Esophagus mucosa (tissue), 1 donor: Measurements from ENCODE around the gene CSNK1A1L. TPM values are rescaled to one million over a fixed set of nuclear protein-coding genes. Genes with fewer than 3 reads are reported as not detected.

Experiments used
- ATAC-seq: fragments of 200-7000 bp; cut with Tn5 transposase; one replicate; pipeline ENCODE4 v1.9.1; 2020
- total RNA-seq: library from RNA; stranded (reverse); gene quantifications from one replicate; pipeline ENCODE4 v1.2.4, GENCODE V29; 2023
- donor health status: DM: yes; HTN: yes; CAD: no.

The CSNK1A1L gene
- not detected for total RNA-seq

DNA sequence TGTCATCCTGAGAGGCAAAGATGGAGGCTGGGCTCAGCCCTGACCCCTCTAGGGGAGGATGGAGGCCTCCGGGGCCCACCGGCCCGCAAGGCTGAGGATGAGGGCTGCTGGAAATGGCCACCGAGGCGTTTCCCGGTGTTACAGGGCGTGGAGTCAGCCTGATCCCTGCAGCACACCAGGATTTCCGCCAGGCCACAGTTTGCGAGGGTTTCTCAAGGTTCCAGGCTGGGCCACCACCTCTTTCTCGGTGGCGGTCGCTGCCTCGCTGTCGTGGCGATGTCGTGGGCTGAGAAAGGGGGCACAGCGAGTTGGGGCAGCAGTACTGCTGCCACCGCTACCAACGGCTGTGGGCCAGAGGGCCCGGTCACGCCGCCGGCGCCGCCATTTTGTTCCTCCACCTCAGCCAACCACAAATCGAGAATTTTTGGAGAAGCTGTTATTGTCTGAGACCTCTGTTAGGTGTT lies at the start of gene CSNK1A1L:
Gene CSNK1A1L, minus strand, starts transcription at position 414 of the 464 bp plus-strand sequence. Its CDS starts 408 bp downstream, at position 6.
- ATAC-seq, result no peak

DNA sequence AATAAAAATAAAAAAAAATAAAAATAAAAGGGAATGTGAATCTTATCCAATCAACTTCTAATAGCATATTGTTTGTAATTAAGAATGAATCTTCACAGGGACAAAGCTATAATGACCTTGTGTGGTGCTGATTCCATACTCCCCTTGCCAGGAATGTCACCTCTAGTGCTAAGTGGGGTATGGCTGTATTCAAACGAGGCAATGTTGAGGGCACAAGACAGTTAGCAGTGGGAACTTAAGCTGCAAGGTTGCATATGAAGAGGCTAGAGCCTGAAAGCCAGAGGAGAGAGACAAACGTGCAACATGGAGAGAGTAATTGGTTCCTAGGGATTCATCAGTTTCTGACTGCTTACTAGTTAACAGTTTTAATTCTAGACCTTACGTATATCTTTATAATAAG lies 43.9 kb upstream of the CSNK1A1L start:
- no peak for ATAC-seq

DNA sequence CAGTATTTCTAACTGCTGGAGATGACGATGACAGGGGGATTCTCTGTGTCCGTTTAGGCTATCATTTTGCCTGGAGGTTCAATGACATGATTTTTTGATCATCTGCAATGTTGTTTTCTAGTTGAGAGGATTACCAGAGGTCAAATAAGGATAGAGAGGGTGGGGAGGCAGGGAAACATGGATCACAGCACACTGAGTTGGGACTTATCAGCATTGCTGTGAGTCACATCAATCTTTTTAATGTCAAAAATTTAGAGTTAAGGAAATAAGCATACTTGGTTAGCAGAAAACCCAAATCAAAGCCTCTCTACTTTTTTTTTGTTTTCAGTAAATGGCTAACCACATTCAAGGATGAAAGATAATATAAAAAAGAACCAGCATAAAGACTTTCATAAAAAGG lies 43.0 kb upstream of the CSNK1A1L start:
- no peak for ATAC-seq

DNA sequence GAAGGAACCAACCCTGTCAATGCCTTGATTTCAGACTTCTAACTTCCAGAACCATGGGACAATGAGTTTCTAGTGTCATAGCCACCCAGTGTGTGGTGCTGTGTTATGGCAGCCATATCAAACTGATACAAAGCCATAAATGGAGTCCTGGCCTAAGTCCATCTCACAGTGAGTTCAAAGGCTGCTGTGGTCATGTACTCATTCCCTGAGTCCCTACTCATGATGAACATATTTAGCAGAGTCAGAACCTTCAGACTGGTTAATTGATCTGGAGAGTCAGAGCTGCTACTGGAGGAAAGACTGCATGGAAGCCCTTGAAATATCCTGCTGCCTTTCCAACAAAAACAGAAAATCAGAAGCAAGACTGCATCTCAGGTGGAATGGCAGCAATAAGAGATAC lies 39.2 kb upstream of the CSNK1A1L start:
- ATAC-seq, result no peak

DNA sequence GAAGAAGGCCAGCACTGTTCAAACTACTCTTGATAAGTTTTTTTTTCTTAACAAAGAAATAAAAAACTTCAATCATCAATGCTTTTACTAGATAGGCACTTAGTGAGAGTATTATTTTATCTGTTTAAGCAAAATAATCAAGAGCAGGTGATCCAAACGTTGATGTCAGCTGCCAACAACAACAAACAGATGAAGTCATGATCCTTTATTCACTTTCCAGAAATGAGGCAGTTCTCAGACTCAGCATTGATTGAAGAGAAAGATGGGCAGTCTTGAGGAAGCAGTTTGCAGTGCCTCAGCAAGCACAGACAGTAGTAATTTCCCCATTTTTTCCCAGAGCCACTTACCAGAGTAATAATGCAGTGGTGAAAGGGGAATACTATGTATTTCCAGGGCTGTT lies 38.4 kb upstream of the CSNK1A1L start:
- ATAC-seq, result no peak

DNA sequence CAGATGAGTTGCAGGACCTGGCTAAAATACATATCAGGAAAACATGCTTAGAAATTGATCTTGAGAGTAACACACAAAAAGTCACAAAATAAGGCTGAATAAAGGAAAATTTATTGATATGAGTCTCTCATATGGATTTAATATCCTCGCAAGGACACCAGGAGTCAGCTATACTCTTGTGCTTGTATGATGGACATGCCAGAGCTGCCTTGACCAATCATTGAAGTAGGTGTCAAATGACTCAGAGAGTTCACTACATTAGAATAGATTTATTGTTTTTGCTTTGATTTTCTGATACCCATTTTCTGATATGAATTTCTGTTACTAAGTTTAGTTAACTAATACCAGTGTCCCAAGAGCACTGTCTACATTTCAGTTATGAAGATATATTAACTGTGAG lies 37.4 kb upstream of the CSNK1A1L start:
- no peak for ATAC-seq

DNA sequence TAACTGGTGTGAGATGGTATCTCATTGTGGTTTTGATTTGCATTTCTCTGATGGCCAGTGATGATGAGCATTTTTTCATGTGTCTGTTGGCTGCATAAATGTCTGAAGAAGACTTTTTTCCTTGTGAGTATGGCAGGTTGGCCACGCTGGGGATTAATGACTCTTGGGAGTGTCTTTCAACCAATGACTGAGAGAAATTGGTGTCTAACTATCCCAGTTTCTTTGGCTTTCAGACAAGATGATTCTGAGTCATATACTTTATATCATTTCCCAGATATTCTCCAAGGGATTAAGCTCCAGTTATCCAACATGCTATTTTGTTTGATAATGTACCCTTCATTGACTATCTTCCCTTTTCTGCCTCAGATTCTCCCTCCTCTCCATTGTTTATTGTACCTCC lies 35.5 kb upstream of the CSNK1A1L start:
- no peak for ATAC-seq

DNA sequence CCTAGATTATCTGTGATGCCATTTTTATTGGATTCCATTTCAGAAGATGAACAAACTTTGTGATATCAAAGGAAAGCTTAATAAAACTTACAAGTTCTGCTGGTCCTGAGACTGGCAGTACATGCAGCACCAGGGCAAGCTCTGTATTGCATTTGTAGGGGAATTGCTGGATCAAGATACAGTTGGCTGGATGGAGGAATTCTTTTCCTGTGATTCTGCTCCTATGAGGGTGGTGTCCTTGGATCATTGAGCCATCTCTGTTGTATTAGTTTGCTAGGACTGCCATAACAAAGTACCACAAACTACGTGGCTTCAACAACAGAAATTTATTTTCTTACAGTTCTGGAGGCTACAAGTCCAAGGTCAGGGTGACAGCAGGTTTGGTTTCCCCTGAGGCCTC lies 33.9 kb upstream of the CSNK1A1L start:
- no peak for ATAC-seq

DNA sequence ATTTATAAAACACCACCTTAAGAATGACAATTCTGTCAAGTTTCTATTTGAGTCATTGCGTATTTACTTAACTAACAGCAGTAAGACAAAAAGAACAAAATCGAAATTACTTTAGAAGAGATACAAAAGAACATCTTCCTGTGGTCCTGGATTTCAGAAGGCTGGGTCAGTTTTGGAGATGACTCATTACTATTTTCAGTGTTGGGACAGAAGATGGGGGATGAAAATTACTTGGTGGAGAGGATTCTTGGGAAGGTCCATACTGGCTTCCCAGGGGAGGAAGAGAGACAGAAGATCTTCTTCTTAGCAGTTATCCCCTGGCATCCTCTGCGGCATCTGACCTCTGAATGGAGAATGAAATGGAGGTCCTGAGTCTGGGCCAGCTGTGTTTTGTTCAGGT lies 33.5 kb upstream of the CSNK1A1L start:
- ATAC-seq, result no peak

DNA sequence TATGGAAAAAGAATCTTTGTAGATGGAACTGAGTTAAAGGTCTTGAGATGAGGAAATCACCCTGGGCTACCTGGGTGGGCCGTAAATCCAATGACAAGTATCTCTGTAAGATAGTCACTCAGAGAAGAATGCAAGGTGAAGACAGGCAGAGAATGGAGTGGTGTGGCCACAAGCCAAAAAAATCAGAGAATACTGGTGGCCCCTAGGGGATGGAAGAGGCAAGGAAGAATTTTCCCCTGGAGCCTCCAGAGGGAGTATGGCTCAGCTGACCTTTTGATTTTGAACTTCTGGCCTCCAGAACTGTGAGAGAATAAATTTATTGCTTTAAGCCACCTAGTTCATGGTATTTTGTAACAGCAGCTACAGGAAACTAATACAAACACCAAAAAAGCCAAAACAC lies 32.7 kb upstream of the CSNK1A1L start:
- no peak for ATAC-seq

DNA sequence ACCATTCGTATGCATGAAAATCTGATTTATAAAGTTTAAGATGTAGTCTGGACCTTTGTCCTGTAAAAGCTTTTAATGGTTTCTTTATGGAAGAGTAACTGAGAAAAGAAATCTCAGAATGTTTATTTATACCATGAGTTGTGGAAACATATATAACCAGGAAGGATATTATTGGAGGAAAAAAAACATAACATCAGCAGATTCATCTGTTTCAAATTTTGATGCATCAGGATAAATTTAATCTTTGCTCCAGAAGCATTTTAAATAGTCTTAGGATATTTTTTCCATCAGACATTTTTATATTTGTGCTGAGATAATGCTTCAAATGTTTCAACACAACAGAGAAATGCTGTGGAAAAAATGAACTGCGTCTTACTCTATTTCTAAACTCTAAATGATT lies 31.2 kb upstream of the CSNK1A1L start:
- no peak for ATAC-seq

DNA sequence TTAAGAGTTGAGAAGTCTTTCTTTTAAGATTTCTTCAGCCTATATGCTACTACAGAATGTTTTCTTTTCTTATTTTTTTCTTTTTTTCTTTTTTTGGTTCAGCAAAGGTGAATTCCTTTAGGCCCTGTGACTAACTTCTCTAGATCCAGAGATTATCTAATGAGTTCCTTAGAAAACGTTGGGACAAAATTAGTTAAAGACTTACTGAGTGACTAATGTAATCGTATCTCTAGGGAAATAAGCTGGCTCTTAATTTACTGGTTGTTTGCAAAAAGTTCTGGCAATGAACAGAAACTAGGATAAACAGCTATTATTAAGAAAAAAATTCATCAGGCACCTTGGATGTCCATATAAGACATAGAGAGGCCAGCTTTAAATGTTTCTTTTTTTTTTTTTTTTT lies 30.7 kb upstream of the CSNK1A1L start:
- ATAC-seq, result no peak

DNA sequence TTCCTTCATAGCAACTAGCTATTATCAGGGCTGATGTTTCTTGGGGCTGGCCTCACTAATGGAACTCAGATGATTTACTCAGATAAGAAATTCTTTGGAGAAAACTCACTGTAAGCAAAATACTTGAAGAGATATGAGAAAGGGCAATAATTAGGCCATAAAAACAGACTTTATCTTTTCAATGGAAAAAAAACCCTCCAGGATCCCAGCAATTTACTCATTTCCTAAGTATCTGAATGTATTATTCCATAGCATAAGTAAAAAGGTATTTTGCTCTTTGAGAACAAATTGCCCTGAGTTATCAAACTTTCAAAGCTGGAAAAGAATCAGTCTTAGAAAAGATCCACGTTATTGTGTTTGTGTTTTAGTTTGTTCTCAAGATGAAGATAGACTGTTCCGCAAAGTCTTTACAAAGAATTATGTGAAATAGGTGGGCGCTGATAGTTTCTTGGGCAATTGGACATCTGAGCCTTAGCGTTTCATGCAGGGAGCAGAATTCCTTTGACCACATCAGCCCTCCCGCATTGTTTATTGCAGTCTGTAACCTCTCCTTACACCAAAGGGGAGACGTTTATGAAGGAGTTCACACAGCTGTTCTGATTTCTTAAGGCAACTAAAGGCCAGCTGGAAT lies 29.1 kb upstream of the CSNK1A1L start:
- ATAC-seq, result no peak

DNA sequence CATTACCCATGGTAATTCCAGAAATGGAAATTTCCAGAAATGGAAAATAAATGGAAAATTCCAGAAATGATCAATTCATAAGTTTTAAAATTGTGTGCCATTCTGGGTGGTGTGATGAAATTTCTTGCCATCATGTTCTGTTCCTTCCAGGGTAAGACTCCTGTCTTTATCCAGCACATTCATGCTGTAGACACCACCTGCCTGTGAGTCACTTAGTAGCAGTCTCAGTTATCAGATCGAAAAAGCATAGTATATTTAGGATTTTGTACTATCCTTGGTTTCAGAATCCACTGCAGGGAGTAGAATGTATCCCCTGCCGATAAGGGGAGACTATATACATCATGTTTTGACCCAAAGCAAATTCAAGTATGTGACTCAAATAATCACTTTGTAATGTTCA lies 26.7 kb upstream of the CSNK1A1L start:
- ATAC-seq, result no peak

DNA sequence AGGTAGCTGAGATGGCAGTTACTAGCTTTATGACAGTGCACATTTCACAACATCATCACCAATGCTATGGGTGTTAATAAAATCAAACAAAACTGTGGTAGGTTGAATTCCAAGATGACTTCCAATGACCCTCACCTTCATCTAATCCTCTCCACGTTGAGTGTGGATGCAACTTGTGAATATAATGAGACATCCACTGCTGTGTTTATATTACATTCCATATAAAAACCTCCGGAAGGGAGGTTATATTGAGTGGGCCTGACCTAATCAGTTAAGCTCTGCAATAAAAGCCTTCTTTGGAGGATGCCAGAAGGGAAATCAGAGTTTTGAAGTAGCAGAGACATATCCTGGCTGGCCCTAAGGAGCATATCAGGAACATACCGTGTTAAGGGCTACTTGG lies 25.6 kb upstream of the CSNK1A1L start:
- ATAC-seq, result no peak

DNA sequence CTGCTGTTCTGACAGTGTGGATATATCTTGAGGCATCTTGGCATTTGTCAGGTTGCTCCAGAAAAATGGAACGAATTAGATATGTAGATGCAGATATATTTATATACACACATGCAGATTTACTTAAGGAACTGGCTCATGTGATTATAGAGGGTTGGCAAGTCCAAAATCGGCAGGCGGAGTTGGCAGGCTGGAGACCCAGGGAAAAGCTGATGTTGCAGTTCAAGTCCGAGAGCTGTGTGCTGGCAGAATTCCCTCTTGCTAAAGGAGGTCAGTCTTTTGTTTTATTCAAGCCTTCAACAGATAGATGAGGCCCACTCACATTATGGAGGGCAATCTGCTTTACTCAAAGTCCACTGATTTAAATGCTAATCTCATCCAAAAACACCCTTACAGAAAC lies 24.4 kb upstream of the CSNK1A1L start:
- no peak for ATAC-seq

DNA sequence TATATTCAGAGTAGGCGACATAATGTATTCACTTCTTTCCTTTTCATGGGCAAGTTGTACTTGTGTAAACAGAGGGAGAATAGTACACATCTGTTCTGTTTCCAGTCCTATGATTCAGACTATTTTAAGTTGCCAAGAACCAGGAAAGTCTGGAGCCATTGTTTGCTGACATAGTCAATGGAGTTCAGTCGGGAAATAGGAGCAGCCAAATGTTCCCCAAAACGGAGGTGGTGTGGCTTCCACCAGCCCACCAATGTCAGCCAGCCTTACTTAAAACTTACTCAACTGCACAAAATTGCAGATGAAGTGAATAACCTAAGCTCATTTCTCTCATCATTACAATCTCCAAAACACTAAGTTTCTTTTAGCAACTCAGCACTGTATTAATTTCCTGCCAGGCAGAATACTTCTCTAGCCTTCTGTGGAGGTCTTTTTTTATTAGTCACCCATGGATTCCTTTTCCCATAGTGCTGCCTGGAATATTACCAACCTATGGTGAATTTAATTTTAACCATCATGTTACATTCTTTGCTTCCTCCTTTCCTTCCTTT lies 22.3 kb upstream of the CSNK1A1L start:
- peak; percentile 60 for ATAC-seq

DNA sequence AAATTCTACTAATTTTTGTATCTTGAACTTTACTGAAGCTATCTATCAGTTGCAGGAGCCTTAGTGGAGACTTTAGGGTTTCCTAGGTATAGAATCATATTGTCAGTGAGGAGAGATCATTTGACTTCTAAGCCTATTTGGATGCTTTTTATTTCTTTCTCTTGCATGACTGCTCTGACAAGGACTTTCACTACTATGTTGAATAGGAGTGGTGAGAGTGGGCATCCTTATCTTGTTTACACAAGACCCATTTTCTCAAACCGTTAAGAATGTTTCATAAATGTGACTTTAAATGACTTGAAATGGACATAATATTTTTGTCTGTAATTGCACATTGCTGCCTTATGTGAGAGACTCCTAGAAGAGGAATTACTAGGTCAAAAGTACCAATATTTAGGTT lies 17.9 kb upstream of the CSNK1A1L start:
- ATAC-seq, result no peak

DNA sequence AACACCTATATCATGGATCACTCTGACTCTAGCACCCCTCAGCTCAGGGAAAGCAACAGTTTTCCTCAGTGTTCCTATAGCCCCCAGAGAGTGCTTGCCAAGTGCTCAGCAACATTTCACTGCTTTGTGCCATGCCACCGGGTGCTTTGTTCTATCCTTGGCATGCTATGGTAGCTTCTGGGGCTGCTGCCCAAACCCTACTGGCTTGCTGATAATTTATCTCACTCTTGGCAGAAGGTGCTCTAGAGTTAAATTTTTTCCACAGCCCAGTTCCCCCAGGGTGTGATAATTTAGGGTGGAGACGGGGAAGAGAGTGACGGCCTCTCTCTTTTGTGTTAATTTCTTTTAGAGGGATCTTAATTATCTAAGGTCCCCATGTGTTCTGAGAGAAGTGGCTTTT lies 12.6 kb upstream of the CSNK1A1L start:
- ATAC-seq, result no peak

DNA sequence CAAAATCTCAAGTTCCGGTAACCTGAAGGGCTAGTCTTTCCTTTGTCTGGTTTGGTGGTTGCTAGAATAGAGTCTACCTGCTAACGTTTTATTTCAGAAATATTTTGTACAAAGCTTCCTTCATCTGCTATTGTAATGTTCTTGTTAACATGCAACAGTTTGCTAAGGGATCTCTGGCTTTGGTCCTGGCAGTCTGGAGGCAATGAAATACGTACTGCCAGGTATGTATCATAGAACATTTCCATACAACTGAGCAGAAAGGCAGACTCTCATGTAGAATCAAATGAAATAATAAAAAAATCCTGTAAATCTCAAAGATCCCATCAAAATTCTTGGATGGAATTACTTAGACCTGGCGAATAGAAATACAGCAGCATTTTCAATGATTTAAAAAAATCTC lies 8.8 kb upstream of the CSNK1A1L start:
- no peak for ATAC-seq

DNA sequence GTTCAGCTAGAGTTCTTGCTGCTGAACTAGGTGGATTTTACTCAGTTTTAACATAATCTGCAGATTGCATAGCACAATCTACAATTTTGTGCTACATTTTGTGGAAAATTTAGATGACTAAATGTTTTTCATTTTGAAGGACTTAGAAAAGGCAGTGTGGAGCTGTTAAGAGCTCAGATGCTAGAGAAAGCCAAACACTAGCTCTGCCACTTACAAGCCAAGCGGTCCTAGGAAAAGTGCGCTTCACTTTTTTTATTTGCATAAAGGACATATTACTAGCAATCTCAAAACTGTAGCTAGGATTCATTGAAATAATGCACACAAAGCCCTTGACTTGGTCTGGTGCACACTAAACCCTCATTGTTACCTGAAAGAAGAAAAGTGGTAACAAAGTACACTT lies 8.1 kb upstream of the CSNK1A1L start:
- ATAC-seq, result no peak

DNA sequence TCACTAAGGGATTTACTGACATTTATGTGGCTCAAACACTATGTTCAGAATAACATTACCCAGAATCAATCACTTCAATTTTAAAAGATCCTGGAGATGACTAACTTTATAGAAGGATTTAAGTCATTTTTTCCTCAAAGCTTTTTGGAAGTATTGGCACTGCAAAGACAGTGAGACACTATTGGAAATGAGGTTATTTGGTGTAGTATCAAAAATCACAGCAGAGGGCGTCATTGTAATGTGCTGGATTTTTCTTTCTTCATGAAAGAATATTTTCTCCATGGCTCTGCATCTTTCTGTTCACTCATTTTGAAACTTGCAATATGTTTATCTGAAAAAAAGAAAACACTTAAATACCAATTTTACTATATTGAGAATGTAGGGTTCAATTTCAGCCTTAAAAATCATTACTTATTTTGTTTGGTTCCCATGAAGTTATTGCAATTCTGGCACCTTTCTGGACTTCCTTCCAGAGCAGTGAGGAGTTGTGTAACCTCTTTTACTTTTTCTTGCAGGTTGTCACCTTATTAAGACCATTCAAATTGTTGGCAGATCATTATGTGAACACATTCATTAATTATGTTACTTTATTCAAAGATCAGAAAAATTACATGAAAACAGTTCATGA lies 3.7 kb upstream of the CSNK1A1L start:
- ATAC-seq, result no peak

DNA sequence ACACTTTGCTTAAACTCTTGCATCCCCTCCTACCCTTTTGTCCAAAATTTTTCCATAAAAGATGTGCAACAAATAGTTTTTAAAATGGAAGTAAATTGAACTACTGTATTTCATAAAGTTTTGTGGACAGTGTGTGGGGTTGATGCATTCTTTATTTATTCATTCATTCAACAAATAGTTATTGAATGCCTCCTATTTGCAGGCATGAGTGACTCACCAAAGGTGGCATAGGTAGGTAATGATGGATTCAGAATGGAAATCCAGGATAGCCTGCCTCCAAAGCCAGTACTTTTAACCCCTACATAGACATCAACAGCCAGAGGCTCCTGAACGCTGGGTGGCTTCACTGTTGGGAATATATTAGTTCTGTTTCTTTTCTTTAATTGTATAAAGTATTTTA lies 2.4 kb upstream of the CSNK1A1L start:
- ATAC-seq, result no peak

DNA sequence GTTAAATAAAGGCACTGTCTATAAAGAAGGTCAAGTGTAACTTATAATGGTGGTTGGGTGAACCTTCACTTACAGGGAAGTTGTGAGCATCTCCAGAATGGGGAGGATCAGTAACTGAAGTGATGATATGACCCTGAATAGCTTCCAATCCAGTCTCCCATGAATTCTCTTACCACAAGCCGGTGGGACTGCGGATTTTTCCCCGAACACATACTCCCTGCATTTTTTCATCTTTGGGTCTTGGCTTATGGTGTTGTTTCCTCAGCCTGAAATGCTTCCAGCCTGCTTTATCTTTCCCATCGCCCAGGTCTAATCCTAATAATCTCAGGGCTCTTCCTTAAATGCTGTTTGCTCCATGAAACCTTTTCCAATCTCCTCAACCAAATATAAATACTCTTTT lies 2.0 kb upstream of the CSNK1A1L start:
- ATAC-seq, result no peak

DNA sequence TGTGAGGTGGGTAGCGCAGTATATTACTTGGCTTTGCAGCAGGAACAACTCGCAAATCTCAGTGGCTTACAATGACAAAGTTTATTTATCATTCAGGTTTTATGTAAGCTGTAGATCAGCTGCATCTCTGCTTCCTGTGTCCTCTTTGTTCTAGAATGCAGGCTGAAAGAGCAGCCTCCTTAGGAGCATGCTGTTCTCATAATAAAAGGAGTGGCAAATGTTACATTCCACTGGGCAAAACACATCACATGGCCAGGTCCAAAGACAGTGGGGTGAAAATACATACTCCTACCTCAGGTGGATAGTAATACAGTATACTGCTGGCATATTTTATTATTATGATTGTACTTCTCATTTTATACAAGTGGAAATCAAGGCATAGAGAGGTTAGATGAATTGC lies 1.2 kb upstream of the CSNK1A1L start:
- ATAC-seq, result no peak
